22Rv1 (cell line): Measurements from ENCODE around the gene RPL31.

Experiments used
- H3K27ac ChIP-seq: fragments of 450-650 bp; 2 replicates; pipeline ENCODE4 v1.5.1; 2017
- CTCF ChIP-seq: fragments of 450-650 bp; IDR thresholded peaks from 2 replicates; pipeline ENCODE4 v1.5.1; 2017; ENCODE audit warnings: mild to moderate bottlenecking
- ZFX ChIP-seq: fragments of 450-650 bp; IDR thresholded peaks from 2 replicates; pipeline ENCODE4 v1.6.1; 2017; ENCODE audit warnings: antibody characterized with exemption, borderline replicate concordance

Gene RPL31

GRCh38 chr2:100993294-100993693, 8.8 kb upstream of the RPL31 start:
- no peak for TF ChIP-seq CTCF
- no peak for TF ChIP-seq ZFX
- no peak overlapping the region for H3K27ac ChIP-seq

DNA sequence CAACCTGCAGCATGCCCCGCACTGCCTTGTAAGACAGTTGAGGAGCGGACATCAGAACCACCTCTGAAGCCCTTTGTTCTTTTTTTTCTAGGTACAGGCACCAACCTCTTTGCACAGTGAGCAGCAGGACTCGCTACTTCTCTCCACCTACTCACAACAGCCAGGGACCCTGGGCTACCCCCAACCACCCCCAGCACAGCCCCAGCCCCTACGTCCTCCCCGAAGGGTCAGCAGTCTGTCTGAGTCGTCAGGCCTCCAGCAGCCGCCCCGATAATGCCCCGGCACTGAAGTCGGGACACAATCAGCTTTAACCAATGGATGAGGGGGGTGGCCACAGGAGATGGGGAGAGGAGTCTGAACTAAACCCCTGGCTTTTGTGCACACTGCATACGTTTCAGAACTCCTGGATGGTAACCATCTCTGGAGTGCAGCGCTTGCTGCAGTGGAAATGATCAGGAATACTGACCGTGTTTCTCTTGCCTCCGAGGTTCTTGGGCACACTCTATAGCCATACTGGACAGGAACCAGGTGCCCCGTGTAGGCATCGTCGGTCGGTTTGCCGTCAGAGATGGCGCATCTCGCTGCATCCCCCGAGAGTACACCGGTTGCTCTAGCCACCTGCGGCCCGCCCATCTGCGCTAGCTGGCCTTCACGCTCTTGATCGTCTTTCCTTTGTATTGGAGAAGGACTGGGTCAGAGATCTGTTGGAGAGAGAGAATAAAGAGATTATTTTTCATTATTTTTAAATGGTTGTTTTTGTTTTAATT, 6.6 kb upstream of the RPL31 start:
- H3K27ac ChIP-seq, result no peak overlapping the region
- no peak for TF ChIP-seq ZFX
- no peak for TF ChIP-seq CTCF

GRCh38 chr2:100997509-100998234, 4.4 kb upstream of the RPL31 start:
- TF ChIP-seq CTCF, result no peak
- no peak for TF ChIP-seq ZFX
- no peak overlapping the region for H3K27ac ChIP-seq

DNA sequence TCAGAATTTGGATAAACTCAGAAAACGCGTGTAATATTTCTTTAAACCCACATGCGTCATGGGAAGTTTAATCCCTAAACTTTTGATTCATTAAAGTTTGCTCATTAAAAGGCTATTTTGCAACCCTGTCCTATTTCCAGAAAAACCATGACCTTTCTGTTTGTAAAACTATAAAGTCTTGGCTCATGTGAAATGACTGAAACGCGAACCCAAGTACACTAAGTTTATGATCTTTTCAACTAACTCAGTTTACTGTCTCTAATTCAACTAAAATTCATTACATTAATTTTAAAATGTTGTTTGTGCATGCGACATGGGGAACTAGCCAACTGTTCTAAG, 3.9 kb upstream of the RPL31 start:
- TF ChIP-seq ZFX, result no peak
- no peak for TF ChIP-seq CTCF
- H3K27ac ChIP-seq, result no peak overlapping the region

DNA sequence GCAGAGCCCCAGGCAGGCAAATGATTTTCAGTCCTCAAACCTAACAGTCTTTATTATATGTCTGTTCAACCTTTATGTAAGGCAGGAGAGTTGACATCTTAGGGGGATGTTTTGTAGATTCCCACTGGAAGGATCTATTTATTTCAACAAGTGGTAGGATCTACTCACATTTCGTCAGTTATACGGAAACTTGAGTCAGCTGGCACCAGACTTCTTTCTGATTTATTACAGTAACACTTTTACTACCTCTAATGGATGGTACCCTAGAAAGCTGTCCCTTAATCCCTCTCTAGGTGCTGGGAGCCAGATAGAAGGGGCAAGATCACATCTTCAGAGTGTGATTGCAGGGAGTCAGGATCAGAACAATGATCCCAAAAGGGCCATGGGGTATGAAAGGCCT, 2.1 kb upstream of the RPL31 start:
- no peak overlapping the region for H3K27ac ChIP-seq
- TF ChIP-seq ZFX, result no peak
- no peak for TF ChIP-seq CTCF

- TF ChIP-seq CTCF (no peak), ZFX (no peak)
Measured at GRCh38 chr2:101002562-101003277, 631 bp downstream of the RPL31 start.

More at GRCh38 chr2:101002562-101003277, 631 bp downstream of the RPL31 start:
- peak overlapping the region; percentile 77 for H3K27ac ChIP-seq
